DOHH2 (cell line): Measurements from ENCODE around the gene ECHS1.

ENCODE experiments used
- H3F3A ChIP-seq: fragments of 200-600 bp; sonication (generic), shearing (Covaris generic); 2 replicates; pipeline ENCODE4 v1.6.0; 2016; ENCODE audit warnings: antibody characterized with exemption, mild to moderate bottlenecking; ENCODE audit not compliant: control insufficient read depth, insufficient read depth
- H3K27ac ChIP-seq: fragments of 200-600 bp; sonication (generic); 2 replicates; pipeline ENCODE4 v1.5.1; 2014; ENCODE audit warnings: low read depth, mild to moderate bottlenecking, low read length, moderate library complexity
- H3K27me3 ChIP-seq: fragments of 200-600 bp; sonication (generic); 2 replicates; pipeline ENCODE4 v1.6.1; 2014; ENCODE audit warnings: mild to moderate bottlenecking, low read length, mixed read lengths; ENCODE audit not compliant: control insufficient read depth
- H3K36me3 ChIP-seq: fragments of 200-600 bp; sonication (generic); 2 replicates; pipeline ENCODE4 v1.6.1; 2014; ENCODE audit warnings: mild to moderate bottlenecking, low read length, moderate library complexity, mixed read lengths; ENCODE audit not compliant: control insufficient read depth
- H3K4me1 ChIP-seq: fragments of 200-600 bp; sonication (generic); 2 replicates; pipeline ENCODE4 v1.6.1; 2014; ENCODE audit warnings: mild to moderate bottlenecking, low read length, mixed read lengths; ENCODE audit not compliant: control insufficient read depth
- H3K4me2 ChIP-seq: fragments of 200-600 bp; sonication (generic); 2 replicates; pipeline ENCODE4 v1.6.0; 2014; ENCODE audit warnings: mild to moderate bottlenecking, low read length, moderate library complexity
- H3K4me3 ChIP-seq: fragments of 200-600 bp; sonication (generic); 2 replicates; pipeline ENCODE4 v1.5.1; 2014; ENCODE audit warnings: mild to moderate bottlenecking, low read length, mixed read lengths
- H3K79me2 ChIP-seq: fragments of 200-600 bp; sonication (generic); 2 replicates; pipeline ENCODE4 v1.6.1; 2014; ENCODE audit warnings: mild to moderate bottlenecking, low read length, mixed read lengths; ENCODE audit not compliant: control insufficient read depth
- H3K9me2 ChIP-seq: fragments of 200-600 bp; sonication (generic); replicated peaks from 2 replicates; pipeline ENCODE4 v1.6.1; 2014; ENCODE audit warnings: mild to moderate bottlenecking, low read length, mixed read lengths; ENCODE audit not compliant: control insufficient read depth
- H3K9me3 ChIP-seq: fragments of 200-600 bp; sonication (generic); 2 replicates; pipeline ENCODE4 v1.6.1; 2014; ENCODE audit warnings: antibody characterized with exemption, low read length, mixed read lengths; ENCODE audit not compliant: control insufficient read depth, insufficient read depth
- H4K20me1 ChIP-seq: fragments of 200-600 bp; sonication (generic); 2 replicates; pipeline ENCODE4 v1.6.0; 2014; ENCODE audit warnings: low read depth, mild to moderate bottlenecking, antibody characterized with exemption, low read length, moderate library complexity; ENCODE audit not compliant: control insufficient read depth, insufficient read depth
- EZH2phosphoT487 ChIP-seq: fragments of 200-600 bp; sonication (generic); IDR thresholded peaks from 2 replicates; pipeline ENCODE4 v1.6.1; 2017; ENCODE audit warnings: borderline replicate concordance, mild to moderate bottlenecking, antibody characterized with exemption, low read length, moderate library complexity, mixed read lengths
- TF ChIP-seq, protein P1 (sequence below): fragments of 200-600 bp; sonication (generic); IDR thresholded peaks from one replicate; pipeline ENCODE4 v1.5.1; 2014; ENCODE audit warnings: antibody characterized with exemption, mild to moderate bottlenecking, low read depth, low read length; ENCODE audit not compliant: poor library complexity, severe bottlenecking

Gene ECHS1

GRCh38 chr10:133347710-133348517, 25.2 kb downstream of the ECHS1 start:
- TF ChIP-seq, protein P1, sequence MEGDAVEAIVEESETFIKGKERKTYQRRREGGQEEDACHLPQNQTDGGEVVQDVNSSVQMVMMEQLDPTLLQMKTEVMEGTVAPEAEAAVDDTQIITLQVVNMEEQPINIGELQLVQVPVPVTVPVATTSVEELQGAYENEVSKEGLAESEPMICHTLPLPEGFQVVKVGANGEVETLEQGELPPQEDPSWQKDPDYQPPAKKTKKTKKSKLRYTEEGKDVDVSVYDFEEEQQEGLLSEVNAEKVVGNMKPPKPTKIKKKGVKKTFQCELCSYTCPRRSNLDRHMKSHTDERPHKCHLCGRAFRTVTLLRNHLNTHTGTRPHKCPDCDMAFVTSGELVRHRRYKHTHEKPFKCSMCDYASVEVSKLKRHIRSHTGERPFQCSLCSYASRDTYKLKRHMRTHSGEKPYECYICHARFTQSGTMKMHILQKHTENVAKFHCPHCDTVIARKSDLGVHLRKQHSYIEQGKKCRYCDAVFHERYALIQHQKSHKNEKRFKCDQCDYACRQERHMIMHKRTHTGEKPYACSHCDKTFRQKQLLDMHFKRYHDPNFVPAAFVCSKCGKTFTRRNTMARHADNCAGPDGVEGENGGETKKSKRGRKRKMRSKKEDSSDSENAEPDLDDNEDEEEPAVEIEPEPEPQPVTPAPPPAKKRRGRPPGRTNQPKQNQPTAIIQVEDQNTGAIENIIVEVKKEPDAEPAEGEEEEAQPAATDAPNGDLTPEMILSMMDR: no peak
- TF ChIP-seq EZH2phosphoT487: no peak
- no peaks in the 10 kb centered on the region for H3K79me2 ChIP-seq
- H3K4me1 ChIP-seq: no peaks in the 10 kb centered on the region; the same call in 1 of the 2 replicates
- H3K9me3 ChIP-seq: no peaks in the 10 kb centered on the region
- no peaks in the 10 kb centered on the region for H3K27me3 ChIP-seq
- H3K36me3 ChIP-seq: no peaks in the 10 kb centered on the region
- H3K4me3 ChIP-seq: no peak overlapping the region
- no peaks in the 10 kb centered on the region for H4K20me1 ChIP-seq
- no peak overlapping the region for H3K4me2 ChIP-seq
- H3K9me2 ChIP-seq: no peaks in the 10 kb centered on the region
- H3F3A ChIP-seq: no peaks in the 10 kb centered on the region
- H3K27ac ChIP-seq: no peak overlapping the region

DNA sequence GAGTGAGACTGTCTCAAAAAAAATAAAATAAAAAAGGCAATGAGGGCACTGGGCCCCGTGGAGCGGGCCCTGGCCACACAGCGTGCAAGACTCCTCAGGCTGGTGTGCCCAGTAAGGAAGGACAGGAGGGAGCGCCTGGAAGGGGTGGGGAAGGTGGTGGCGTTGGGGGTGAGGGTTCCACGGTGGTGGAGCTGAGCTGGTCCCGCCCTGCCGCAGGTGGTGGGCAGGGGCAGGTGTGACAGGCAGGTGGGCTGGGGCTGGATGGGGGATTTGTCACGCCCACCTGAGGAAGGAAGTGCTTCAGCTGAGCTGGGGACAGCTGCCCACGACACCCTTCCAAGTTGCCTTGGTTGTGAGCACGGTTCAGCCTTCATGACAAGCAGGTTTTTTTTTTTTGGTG, 26.7 kb downstream of the ECHS1 start:
- no peak overlapping the region for H3K4me3 ChIP-seq
- H3K27me3 ChIP-seq: no peaks in the 10 kb centered on the region
- H3K79me2 ChIP-seq: no peaks in the 10 kb centered on the region
- no peak overlapping the region for H3K27ac ChIP-seq
- TF ChIP-seq EZH2phosphoT487: no peak
- TF ChIP-seq, protein P1: no peak
- no peaks in the 10 kb centered on the region for H3K9me3 ChIP-seq
- H3K4me1 ChIP-seq: no peaks in the 10 kb centered on the region; the same call in 1 of the 2 replicates
- H4K20me1 ChIP-seq: no peaks in the 10 kb centered on the region
- H3K36me3 ChIP-seq: no peaks in the 10 kb centered on the region
- no peaks in the 10 kb centered on the region for H3F3A ChIP-seq
- H3K4me2 ChIP-seq: no peak overlapping the region
- no peaks in the 10 kb centered on the region for H3K9me2 ChIP-seq

GRCh38 chr10:133344236-133344635, 28.9 kb downstream of the ECHS1 start:
- no peaks in the 10 kb centered on the region; the same call in 1 of the 2 replicates for H3K4me1 ChIP-seq
- H3F3A ChIP-seq: no peaks in the 10 kb centered on the region
- H4K20me1 ChIP-seq: no peaks in the 10 kb centered on the region

More at GRCh38 chr10:133344236-133344635, 28.9 kb downstream of the ECHS1 start:
- Histone ChIP-seq H3K9me3 (peaks cover 6% of the 10 kb centered on the region; the same call in 1 of the 2 replicates), H3K4me3 (no peak overlapping the region), H3K27ac (no peak overlapping the region), H3K4me2 (no peak overlapping the region), H3K27me3 (no peaks in the 10 kb centered on the region), H3K9me2 (no peaks in the 10 kb centered on the region), H3K36me3 (no peaks in the 10 kb centered on the region), H3K79me2 (no peaks in the 10 kb centered on the region)
- TF ChIP-seq, protein P1: no peak
- TF ChIP-seq EZH2phosphoT487: no peak
